ENCODE results near the gene CCL1.

- TF ChIP-seq CTCF (IDR thresholded peaks at IDR 0.05): no peak
- no peak for TF ChIP-seq ZFX (IDR thresholded peaks at IDR 0.05; ENCODE audit: borderline replicate concordance)
Observed at GRCh38 chr17:34409352-34409751, 46.3 kb upstream of the CCL1 start.

All from 22Rv1 (cell line).